Neural progenitor cell (in vitro differentiated cells): ENCODE results near the gene RER1. TPM values are rescaled to one million over a fixed set of nuclear protein-coding genes. Genes with fewer than 3 reads are reported as not detected.

Experiments
- DNase-seq: peaks from one replicate; pipeline ENCODE4 v3.0.0-alpha.2; 2016; ENCODE audit warnings: low spot score
- H2AFZ ChIP-seq: fragments of 200-600 bp; sonication (generic); replicated peaks from 2 replicates; pipeline ENCODE4 v1.6.1; 2016; ENCODE audit warnings: antibody characterized with exemption
- H3F3A ChIP-seq: fragments of 200-600 bp; sonication (generic); 2 replicates; pipeline ENCODE4 v1.6.1; 2016; ENCODE audit warnings: antibody characterized with exemption, low read depth
- H3K27ac ChIP-seq: fragments of 200-600 bp; sonication (generic); 2 replicates; pipeline ENCODE4 v1.5.1; 2016; ENCODE audit warnings: mild to moderate bottlenecking
- H3K27me3 ChIP-seq: fragments of 200-600 bp; sonication (generic); 2 replicates; pipeline ENCODE4 v1.6.1; 2016; ENCODE audit warnings: mild to moderate bottlenecking, moderate library complexity
- H3K36me3 ChIP-seq: fragments of 200-600 bp; sonication (generic); 2 replicates; pipeline ENCODE4 v1.5.1; 2016
- H3K4me1 ChIP-seq: fragments of 200-600 bp; sonication (generic); 2 replicates; pipeline ENCODE4 v1.6.1; 2016; ENCODE audit warnings: mixed run types
- H3K4me2 ChIP-seq: fragments of 200-600 bp; sonication (generic); 2 replicates; pipeline ENCODE4 v1.6.1; 2016
- H3K4me3 ChIP-seq: fragments of 200-600 bp; sonication (generic); 2 replicates; pipeline ENCODE4 v1.5.1; 2016
- H3K79me2 ChIP-seq: fragments of 200-600 bp; sonication (generic); 2 replicates; pipeline ENCODE4 v1.6.1; 2016; ENCODE audit warnings: low read depth
- H3K9ac ChIP-seq: fragments of 200-600 bp; sonication (generic); 2 replicates; pipeline ENCODE4 v1.6.1; 2016
- H3K9me3 ChIP-seq: fragments of 200-600 bp; sonication (generic); 2 replicates; pipeline ENCODE4 v1.5.1; 2016; ENCODE audit warnings: low read depth
- H4K20me1 ChIP-seq: fragments of 200-600 bp; sonication (generic); 2 replicates; pipeline ENCODE4 v1.6.1; 2016; ENCODE audit warnings: low read depth
- H3K27ac Mint-ChIP-seq: 3 replicates; pipeline ENCODE4 v1.8.0; 2021; ENCODE audit warnings: mixed read lengths
- H3K27me3 Mint-ChIP-seq: 2 replicates; pipeline ENCODE4 v1.8.0; 2022; ENCODE audit warnings: low read depth, mild to moderate bottlenecking, inconsistent platforms, moderate library complexity, mixed read lengths; ENCODE audit not compliant: insufficient read depth
- H3K36me3 Mint-ChIP-seq: 3 replicates; pipeline ENCODE4 v1.8.0; 2021; ENCODE audit warnings: mixed read lengths
- H3K4me1 Mint-ChIP-seq: 3 replicates; pipeline ENCODE4 v1.8.0; 2021; ENCODE audit warnings: mixed read lengths
- H3K4me3 Mint-ChIP-seq: 3 replicates; pipeline ENCODE4 v1.8.0; 2021; ENCODE audit warnings: mild to moderate bottlenecking, moderate library complexity, mixed read lengths
- H3K9me3 Mint-ChIP-seq: 3 replicates; pipeline ENCODE4 v1.8.0; 2020; ENCODE audit warnings: mixed read lengths
- CTCF ChIP-seq: fragments of 200-600 bp; sonication (generic); IDR thresholded peaks from 2 replicates; pipeline ENCODE4 v1.5.1; 2017; ENCODE audit warnings: antibody characterized with exemption, mild to moderate bottlenecking
- EZH2 ChIP-seq: fragments of 200-600 bp; sonication (generic); IDR thresholded peaks from 2 replicates; pipeline ENCODE4 v1.6.1; 2017; ENCODE audit warnings: antibody characterized with exemption, mild to moderate bottlenecking, moderate library complexity
- EZH2phosphoT487 ChIP-seq: fragments of 200-600 bp; sonication (generic); IDR thresholded peaks from 2 replicates; pipeline ENCODE4 v1.6.1; 2017; ENCODE audit warnings: antibody characterized with exemption
- total RNA-seq: library from RNA; depleted of rRNA; stranded (reverse); fragments of >200 nt; gene quantifications from 2 replicates; pipeline ENCODE4 v1.2.3, GENCODE V29; 2015; ENCODE audit warnings: low replicate concordance

Gene RER1
- total RNA-seq, 1 donor from 2014 or later: 39.1 TPM

- Mint-ChIP-seq H3K27me3 (peaks cover 2% of the 10 kb centered on the region), H3K36me3 (peaks cover 6% of the 10 kb centered on the region), H3K9me3 (no peaks in the 10 kb centered on the region), H3K27ac (no peak overlapping the region), H3K4me3 (no peak overlapping the region), H3K4me1 (peaks cover 4% of the 10 kb centered on the region)
- DNase-seq: no peak
- H3K4me1 ChIP-seq: no peaks in the 10 kb centered on the region
- no peak overlapping the region for H3K4me3 ChIP-seq
- no peak overlapping the region for H3K9ac ChIP-seq
- no peaks in the 10 kb centered on the region for H3K27me3 ChIP-seq
- H3K36me3 ChIP-seq: no peaks in the 10 kb centered on the region
- no peaks in the 10 kb centered on the region for H3K9me3 ChIP-seq
- no peak overlapping the region for H2AFZ ChIP-seq
- H3F3A ChIP-seq: no peaks in the 10 kb centered on the region
- no peaks in the 10 kb centered on the region for H4K20me1 ChIP-seq
- H3K79me2 ChIP-seq: no peaks in the 10 kb centered on the region
- H3K27ac ChIP-seq: no peak overlapping the region
- H3K4me2 ChIP-seq: no peak overlapping the region
- TF ChIP-seq EZH2 (no peak), EZH2phosphoT487 (no peak), CTCF (no peak)
Measured at GRCh38 chr1:2375923-2376260, 15.7 kb upstream of the RER1 start.

GRCh38 chr1:2376261-2376741 is 15.3 kb upstream of the RER1 start:
- Histone ChIP-seq H3K79me2 (no peaks in the 10 kb centered on the region), H3K9ac (no peak overlapping the region), H2AFZ (no peak overlapping the region), H3K27ac (no peak overlapping the region), H3K9me3 (no peaks in the 10 kb centered on the region), H3K4me2 (no peak overlapping the region), H3K27me3 (no peaks in the 10 kb centered on the region), H3F3A (no peaks in the 10 kb centered on the region), H3K4me1 (no peaks in the 10 kb centered on the region), H4K20me1 (no peaks in the 10 kb centered on the region), H3K4me3 (no peak overlapping the region), H3K36me3 (no peaks in the 10 kb centered on the region)
- DNase-seq: no peak
- no peak overlapping the region for H3K4me3 Mint-ChIP-seq
- H3K27ac Mint-ChIP-seq: no peak overlapping the region
- peaks cover 4% of the 10 kb centered on the region for H3K4me1 Mint-ChIP-seq
- no peaks in the 10 kb centered on the region for H3K9me3 Mint-ChIP-seq
- H3K36me3 Mint-ChIP-seq: peaks cover 3% of the 10 kb centered on the region
- peaks cover 2% of the 10 kb centered on the region for H3K27me3 Mint-ChIP-seq
- no peak for TF ChIP-seq CTCF
- TF ChIP-seq EZH2: no peak
- TF ChIP-seq EZH2phosphoT487: no peak

GRCh38 chr1:2376931-2377672 is 14.5 kb upstream of the RER1 start:
- no peak overlapping the region for H3K4me3 Mint-ChIP-seq
- no peak for DNase-seq
- H3K4me1 Mint-ChIP-seq: peaks cover 4% of the 10 kb centered on the region
- H3K27ac Mint-ChIP-seq: no peak overlapping the region
- peaks cover 2% of the 10 kb centered on the region for H3K27me3 Mint-ChIP-seq
- H3K36me3 Mint-ChIP-seq: peaks cover 2% of the 10 kb centered on the region
- H3K4me1 ChIP-seq: no peaks in the 10 kb centered on the region
- H3K9me3 Mint-ChIP-seq: no peaks in the 10 kb centered on the region
- H3K27ac ChIP-seq: no peak overlapping the region
- no peak overlapping the region for H3K9ac ChIP-seq
- no peak for TF ChIP-seq CTCF
- no peak for TF ChIP-seq EZH2phosphoT487
- TF ChIP-seq EZH2: no peak
- no peak overlapping the region for H2AFZ ChIP-seq
- no peaks in the 10 kb centered on the region for H3K36me3 ChIP-seq
- no peaks in the 10 kb centered on the region for H3K9me3 ChIP-seq
- peaks cover 3% of the 10 kb centered on the region for H4K20me1 ChIP-seq
- no peak overlapping the region for H3K4me3 ChIP-seq
- H3K27me3 ChIP-seq: no peaks in the 10 kb centered on the region
- no peaks in the 10 kb centered on the region for H3F3A ChIP-seq
- no peaks in the 10 kb centered on the region for H3K79me2 ChIP-seq
- no peak overlapping the region for H3K4me2 ChIP-seq
